HepG2 (cell line): ENCODE results near the gene ENO2. TPM values are rescaled to one million over a fixed set of nuclear protein-coding genes. Genes with fewer than 3 reads are reported as not detected.

ENCODE experiments used
- ADNP ChIP-seq: sonication (generic); formaldehyde crosslinking; IDR thresholded peaks from 2 replicates; pipeline ENCODE4 v1.4.0; 2020; ENCODE audit warnings: missing genetic modification reagents
- ARID2 ChIP-seq: sonication (generic); formaldehyde crosslinking; IDR thresholded peaks from 2 replicates; pipeline ENCODE4 v1.8.1; 2022; ENCODE audit warnings: mild to moderate bottlenecking, missing genetic modification reagents, borderline replicate concordance
- BORCS8-MEF2B ChIP-seq: sonication (generic); formaldehyde crosslinking; IDR thresholded peaks from 2 replicates; pipeline ENCODE4 v1.8.0; 2022; ENCODE audit warnings: mild to moderate bottlenecking, missing genetic modification reagents
- CCAR2 ChIP-seq: fragments of 200-400 bp; formaldehyde crosslinking; optimal IDR thresholded peaks from 2 replicates; pipeline ENCODE3; 2018; ENCODE audit warnings: low read depth, mild to moderate bottlenecking, low read length, moderate library complexity
- GMEB1 ChIP-seq: sonication (generic); formaldehyde crosslinking; IDR thresholded peaks from 2 replicates; pipeline ENCODE4 v1.5.1; 2020; ENCODE audit warnings: missing genetic modification reagents, mild to moderate bottlenecking, borderline replicate concordance
- KDM5A ChIP-seq: fragments of 200-600 bp; sonication (generic); IDR thresholded peaks from 2 replicates; pipeline ENCODE4 v1.7.0; 2018; ENCODE audit warnings: antibody characterized with exemption, mild to moderate bottlenecking, low read length, borderline replicate concordance
- MAZ ChIP-seq, 2 experiments: sonication (generic) in 1 of 2; formaldehyde crosslinking in 1 of 2; IDR thresholded peaks; 2 replicates each; pipeline versions ENCODE4 v1.5.0 to v1.6.1; 2012 to 2020; ENCODE audit warnings: low read depth in 2 of 2, mild to moderate bottlenecking in 2 of 2, borderline replicate concordance in 1 of 2, improper control_type of control experiment in 1 of 2, low read length in 1 of 2, missing genetic modification reagents in 1 of 2, moderate library complexity in 1 of 2
- MNT ChIP-seq: fragments of 450-650 bp; IDR thresholded peaks from 2 replicates; pipeline ENCODE4 v1.6.1; 2016
- POLR2G ChIP-seq: fragments of 200-400 bp; formaldehyde crosslinking; IDR thresholded peaks from 2 replicates; pipeline ENCODE4 v1.6.1; 2018; ENCODE audit warnings: mild to moderate bottlenecking, low read depth, low read length, moderate library complexity
- PTBP1 ChIP-seq: fragments of 200-400 bp; formaldehyde crosslinking; IDR thresholded peaks from 2 replicates; pipeline ENCODE4 v1.6.1; 2018; ENCODE audit warnings: low read length, low read depth; ENCODE audit not compliant: poor library complexity, severe bottlenecking
- SAP130 ChIP-seq: IDR thresholded peaks from 2 replicates; pipeline ENCODE4 v1.6.1; 2016; ENCODE audit warnings: low read depth
- TAF1 ChIP-seq: sonication (generic); formaldehyde crosslinking; IDR thresholded peaks from 2 replicates; pipeline ENCODE4 v1.4.0; 2020; ENCODE audit warnings: missing genetic modification reagents
- ZFP37 ChIP-seq: sonication (generic); formaldehyde crosslinking; IDR thresholded peaks from 2 replicates; pipeline ENCODE4 v1.4.0; 2020; ENCODE audit warnings: missing genetic modification reagents, borderline replicate concordance
- ZFY ChIP-seq: sonication (generic); formaldehyde crosslinking; IDR thresholded peaks from 2 replicates; pipeline ENCODE4 v1.4.0; 2020; ENCODE audit warnings: missing genetic modification reagents
- ZFYVE20 ChIP-seq: sonication (generic); formaldehyde crosslinking; IDR thresholded peaks from 2 replicates; pipeline ENCODE4 v1.8.0; 2023; ENCODE audit warnings: low read depth, mild to moderate bottlenecking, moderate library complexity, missing genetic modification reagents, borderline replicate concordance
- ZNF20 ChIP-seq: sonication (generic); formaldehyde crosslinking; IDR thresholded peaks from 2 replicates; pipeline ENCODE4 v1.4.0; 2020; ENCODE audit warnings: mild to moderate bottlenecking, moderate library complexity, missing genetic modification reagents
- ZNF337 ChIP-seq: sonication (generic); formaldehyde crosslinking; IDR thresholded peaks from 2 replicates; pipeline ENCODE4 v1.5.1; 2020; ENCODE audit warnings: missing genetic modification reagents, low read depth, mild to moderate bottlenecking, borderline replicate concordance
- polyA plus RNA-seq, 8 experiments: library from polyadenylated mRNA; depleted of rRNA in 3 of 8; stranded (reverse) in 7 of 8; unstranded in 1 of 8; fragments of >200 nt; fragmentation: Illumina TruSeq in 4 of 8; extraction: Trizol in 4 of 8; gene quantifications; 2 replicates each; pipeline versions ENCODE4 v1.2.1 to v1.2.3, GENCODE V29; 2011 to 2016; ENCODE audit warnings: low read depth in 4 of 8, missing spikeins in 1 of 8, mixed read lengths in 1 of 8; ENCODE audit not compliant: insufficient read depth in 1 of 8
- total RNA-seq, 5 experiments: library from RNA; depleted of rRNA; stranded (reverse); fragments of >200 nt; fragmentation: Illumina TruSeq; extraction: Trizol; gene quantifications; 2 replicates each; pipeline ENCODE4 v1.2.3, GENCODE V29; 2016; ENCODE audit warnings: low read depth in 1 of 5
- TF ChIP-seq, protein P1 (sequence below): sonication (generic); formaldehyde crosslinking; IDR thresholded peaks from 2 replicates; pipeline ENCODE4 v1.4.0; 2020; ENCODE audit warnings: missing genetic modification reagents
- TF ChIP-seq, protein P2 (sequence below): sonication (generic); formaldehyde crosslinking; conservative IDR thresholded peaks from 2 replicates; pipeline ENCODE4 v1.4.0; 2020; ENCODE audit warnings: missing genetic modification reagents
- TF ChIP-seq, protein P3 (sequence below): IDR thresholded peaks from 2 replicates; pipeline ENCODE4 v1.6.1; 2016; ENCODE audit warnings: mild to moderate bottlenecking

ENO2 gene
- total and polyA plus RNA-seq, 2 of the 13 experiments (the other 11 are each of a cell fraction or from before 2014, with no cell fraction given) = 19.3 to 136 TPM

- TF ChIP-seq, protein P1, sequence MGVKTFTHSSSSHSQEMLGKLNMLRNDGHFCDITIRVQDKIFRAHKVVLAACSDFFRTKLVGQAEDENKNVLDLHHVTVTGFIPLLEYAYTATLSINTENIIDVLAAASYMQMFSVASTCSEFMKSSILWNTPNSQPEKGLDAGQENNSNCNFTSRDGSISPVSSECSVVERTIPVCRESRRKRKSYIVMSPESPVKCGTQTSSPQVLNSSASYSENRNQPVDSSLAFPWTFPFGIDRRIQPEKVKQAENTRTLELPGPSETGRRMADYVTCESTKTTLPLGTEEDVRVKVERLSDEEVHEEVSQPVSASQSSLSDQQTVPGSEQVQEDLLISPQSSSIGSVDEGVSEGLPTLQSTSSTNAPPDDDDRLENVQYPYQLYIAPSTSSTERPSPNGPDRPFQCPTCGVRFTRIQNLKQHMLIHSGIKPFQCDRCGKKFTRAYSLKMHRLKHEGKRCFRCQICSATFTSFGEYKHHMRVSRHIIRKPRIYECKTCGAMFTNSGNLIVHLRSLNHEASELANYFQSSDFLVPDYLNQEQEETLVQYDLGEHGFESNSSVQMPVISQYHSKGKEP (CRISPR knock-in tag) = no peak
- TF ChIP-seq, protein P2, sequence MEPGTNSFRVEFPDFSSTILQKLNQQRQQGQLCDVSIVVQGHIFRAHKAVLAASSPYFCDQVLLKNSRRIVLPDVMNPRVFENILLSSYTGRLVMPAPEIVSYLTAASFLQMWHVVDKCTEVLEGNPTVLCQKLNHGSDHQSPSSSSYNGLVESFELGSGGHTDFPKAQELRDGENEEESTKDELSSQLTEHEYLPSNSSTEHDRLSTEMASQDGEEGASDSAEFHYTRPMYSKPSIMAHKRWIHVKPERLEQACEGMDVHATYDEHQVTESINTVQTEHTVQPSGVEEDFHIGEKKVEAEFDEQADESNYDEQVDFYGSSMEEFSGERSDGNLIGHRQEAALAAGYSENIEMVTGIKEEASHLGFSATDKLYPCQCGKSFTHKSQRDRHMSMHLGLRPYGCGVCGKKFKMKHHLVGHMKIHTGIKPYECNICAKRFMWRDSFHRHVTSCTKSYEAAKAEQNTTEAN (CRISPR knock-in tag) = no peak
- TF ChIP-seq ARID2 (CRISPR knock-in tag) = peak; percentile 47; the same call in 1 of the 2 replicates
- peak; percentile 58 for TF ChIP-seq POLR2G
- peak; percentile 21; the same call in 1 of the 2 replicates for TF ChIP-seq BORCS8-MEF2B (CRISPR knock-in tag)
- TF ChIP-seq KDM5A = peak; percentile 34; the same call in 1 of the 2 replicates
- peak; percentile 89 for TF ChIP-seq MAZ (IDR thresholded peaks at IDR 0.05; ENCODE audit: borderline replicate concordance, low read depth, low read length)
- TF ChIP-seq MAZ (CRISPR knock-in tag; IDR thresholded peaks at IDR 0.05; ENCODE audit: low read depth) = peak; percentile 74
- peak; percentile 63; the same call in 1 of the 2 replicates for TF ChIP-seq GMEB1 (CRISPR knock-in tag)
- TF ChIP-seq TAF1 (CRISPR knock-in tag) = peak; percentile 77; the same call in 1 of the 2 replicates
- no peak for TF ChIP-seq ZFYVE20 (CRISPR knock-in tag)
- TF ChIP-seq ADNP (CRISPR knock-in tag) = no peak
- TF ChIP-seq MNT = no peak
- TF ChIP-seq ZNF20 (CRISPR knock-in tag) = no peak
- peak; percentile 82 for TF ChIP-seq SAP130 (CRISPR knock-in tag)
- peak; percentile 61 for TF ChIP-seq ZFY (CRISPR knock-in tag)
- TF ChIP-seq CCAR2 = no peak
- peak; percentile 78 for TF ChIP-seq PTBP1
- TF ChIP-seq ZFP37 = no peak
- TF ChIP-seq ZNF337 (CRISPR knock-in tag) = 0 out of 2 replicates have a peak, but pooled peaks have one; percentile 25
- TF ChIP-seq, protein P3, sequence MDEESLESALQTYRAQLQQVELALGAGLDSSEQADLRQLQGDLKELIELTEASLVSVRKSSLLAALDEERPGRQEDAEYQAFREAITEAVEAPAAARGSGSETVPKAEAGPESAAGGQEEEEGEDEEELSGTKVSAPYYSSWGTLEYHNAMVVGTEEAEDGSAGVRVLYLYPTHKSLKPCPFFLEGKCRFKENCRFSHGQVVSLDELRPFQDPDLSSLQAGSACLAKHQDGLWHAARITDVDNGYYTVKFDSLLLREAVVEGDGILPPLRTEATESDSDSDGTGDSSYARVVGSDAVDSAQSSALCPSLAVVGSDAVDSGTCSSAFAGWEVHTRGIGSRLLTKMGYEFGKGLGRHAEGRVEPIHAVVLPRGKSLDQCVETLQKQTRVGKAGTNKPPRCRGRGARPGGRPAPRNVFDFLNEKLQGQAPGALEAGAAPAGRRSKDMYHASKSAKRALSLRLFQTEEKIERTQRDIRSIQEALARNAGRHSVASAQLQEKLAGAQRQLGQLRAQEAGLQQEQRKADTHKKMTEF (CRISPR knock-in tag) = peak; percentile 91; the same call in 1 of the 2 replicates
Measured at GRCh38 chr12:6873094-6874014, 41.0 kb upstream of the ENO2 start, which contains the start of gene SPSB2 (continued).
